AG08395 (cell line): ENCODE results near the gene DCN.
"Not testable (repeated sequence)": the region's sequence is repeated elsewhere in the genome, so short reads cannot be mapped to it uniquely, and the experiment has no call there.

ENCODE experiments used
- DNase-seq: peaks from one replicate; pipeline ENCODE4 v3.0.0; 2012; ENCODE audit warnings: mixed read lengths, low spot score

Gene DCN, protein sequence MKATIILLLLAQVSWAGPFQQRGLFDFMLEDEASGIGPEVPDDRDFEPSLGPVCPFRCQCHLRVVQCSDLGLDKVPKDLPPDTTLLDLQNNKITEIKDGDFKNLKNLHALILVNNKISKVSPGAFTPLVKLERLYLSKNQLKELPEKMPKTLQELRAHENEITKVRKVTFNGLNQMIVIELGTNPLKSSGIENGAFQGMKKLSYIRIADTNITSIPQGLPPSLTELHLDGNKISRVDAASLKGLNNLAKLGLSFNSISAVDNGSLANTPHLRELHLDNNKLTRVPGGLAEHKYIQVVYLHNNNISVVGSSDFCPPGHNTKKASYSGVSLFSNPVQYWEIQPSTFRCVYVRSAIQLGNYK

DNA sequence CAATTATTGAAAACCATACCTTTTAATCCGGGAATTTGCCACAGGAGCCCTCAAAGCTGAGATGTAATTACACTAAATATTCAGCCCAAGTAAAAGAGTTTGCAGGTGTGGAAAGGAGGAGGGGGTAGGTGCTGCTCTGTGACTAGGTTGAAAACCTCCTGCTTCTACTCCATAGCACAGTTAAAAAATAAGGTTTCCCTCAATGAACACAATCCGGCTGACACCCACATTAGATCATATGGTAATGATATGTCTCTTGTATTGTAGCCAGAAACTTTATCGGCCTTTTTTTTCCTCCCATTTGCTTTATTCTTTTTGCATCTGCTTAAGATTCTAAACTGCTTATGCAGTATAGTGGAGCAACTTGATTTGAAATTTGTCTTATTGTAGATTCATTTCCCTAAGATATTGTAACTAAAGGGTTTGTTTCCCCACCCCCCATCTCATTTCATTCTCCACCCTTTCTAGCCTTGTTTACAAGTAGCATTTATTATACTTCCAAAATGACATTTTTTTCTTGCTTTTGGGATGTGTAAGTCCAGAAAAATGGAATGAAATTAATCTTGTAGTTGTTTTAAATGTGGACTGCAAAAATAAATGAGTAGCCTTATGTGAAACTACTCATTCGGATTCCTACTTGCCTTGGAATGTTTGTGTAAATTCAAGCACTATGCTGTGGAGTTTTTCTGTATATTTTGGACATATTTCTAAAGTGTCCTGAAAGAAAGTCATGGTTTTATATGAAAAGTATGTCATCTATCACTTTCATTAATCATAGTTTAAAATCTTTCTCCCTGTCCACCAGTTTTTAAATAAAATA, at the start of gene DCN:
TSS of gene DCN (minus strand) at position 182 of the 820 bp plus-strand sequence. CDS start 4,265 bp downstream, outside the sequence.
- no peak for DNase-seq

DNA sequence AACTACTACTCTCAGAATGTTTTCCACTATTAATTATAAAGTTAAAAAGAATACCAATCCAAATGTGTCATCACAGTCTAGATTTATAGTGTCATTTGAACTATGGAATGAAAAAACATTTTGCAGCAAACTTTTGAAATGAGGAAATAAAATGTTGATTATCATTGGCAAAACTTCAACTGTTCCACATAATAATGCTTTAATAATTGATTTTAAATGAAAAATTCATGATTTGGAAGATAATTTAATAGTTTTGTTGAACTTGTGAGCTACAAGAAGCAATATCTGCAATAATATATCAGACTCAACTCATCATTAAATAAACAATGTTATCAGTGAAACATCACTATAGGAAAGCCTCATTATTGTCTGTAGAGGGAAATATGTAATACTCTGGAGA, 48.2 kb upstream of the DCN start:
- DNase-seq = no peak

DNA sequence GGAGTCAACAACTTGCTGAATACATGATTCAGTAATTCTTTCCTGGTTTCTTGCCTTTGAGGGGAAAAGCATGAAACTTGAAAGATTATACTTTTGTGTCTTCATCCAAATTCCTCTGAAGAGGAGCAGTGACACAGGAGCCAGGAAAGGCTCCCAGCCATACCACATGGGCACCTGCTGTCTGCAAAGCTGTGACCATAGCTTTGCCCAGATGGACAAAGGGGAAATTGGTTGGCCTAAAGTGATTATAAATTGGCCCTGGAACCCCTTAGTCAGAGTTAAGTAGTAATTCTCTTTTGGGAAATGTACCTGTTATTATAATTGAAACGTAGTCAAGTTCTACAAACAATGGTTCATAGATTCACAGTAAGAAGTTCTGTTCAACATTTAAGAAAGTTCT, 44.3 kb upstream of the DCN start:
- no peak for DNase-seq

DNA sequence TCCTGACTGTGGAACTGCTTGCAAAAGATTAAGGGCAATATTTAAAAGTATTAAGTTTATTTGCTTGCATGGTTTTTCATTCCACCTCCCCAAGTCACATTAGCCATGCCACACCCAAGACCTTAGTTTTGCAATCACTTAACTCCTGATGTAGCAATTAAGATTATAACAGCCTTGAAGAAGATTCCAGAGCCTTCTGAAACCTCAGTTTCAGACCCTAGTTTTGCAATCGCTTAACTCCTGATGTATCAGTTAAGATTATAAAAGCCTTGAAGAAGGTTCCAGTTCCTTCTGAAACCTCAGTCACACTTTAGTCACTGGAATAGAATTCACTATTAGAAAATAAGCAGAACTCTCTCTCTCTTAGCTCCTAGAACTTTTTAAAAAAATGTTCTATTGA, 42.7 kb upstream of the DCN start:
- no peak for DNase-seq

DNA sequence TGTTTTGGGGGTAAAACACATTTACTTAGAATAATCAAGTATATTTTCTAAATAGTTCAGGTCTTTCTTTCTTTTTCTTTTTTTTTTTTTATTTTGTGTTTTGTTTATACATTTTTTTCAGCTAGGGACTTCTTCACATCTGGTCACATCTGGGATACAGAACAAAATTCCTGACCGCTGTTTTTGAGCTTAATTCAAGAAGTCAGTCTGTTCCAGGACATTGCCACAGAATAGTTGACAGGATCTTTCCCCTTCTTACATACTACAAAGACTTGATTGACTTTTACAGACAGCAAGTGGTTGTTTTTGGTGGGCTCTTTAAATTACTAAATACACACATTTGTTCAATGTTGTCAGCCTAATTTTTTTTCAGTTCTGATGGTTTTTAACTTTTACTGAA, 41.8 kb upstream of the DCN start:
- DNase-seq = no peak

DNA sequence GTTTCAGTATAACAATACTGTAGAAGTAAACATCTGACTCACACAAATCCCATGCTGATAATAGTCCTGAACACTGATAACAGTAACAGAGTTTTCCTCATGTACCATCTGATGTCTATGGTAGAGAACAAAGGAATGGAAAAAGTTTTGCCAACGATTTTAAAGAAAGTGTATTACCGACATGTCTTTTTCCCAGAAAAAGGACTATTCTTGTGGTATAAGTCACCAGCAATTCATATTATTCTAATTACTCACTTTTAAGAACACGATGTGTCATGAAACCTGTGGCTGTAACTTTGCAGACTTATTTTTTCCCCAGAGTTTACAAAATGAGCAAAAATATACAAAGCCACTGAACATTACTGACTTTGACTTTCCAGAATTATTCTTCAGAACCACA, 40.1 kb upstream of the DCN start:
- DNase-seq = peak; percentile 41

DNA sequence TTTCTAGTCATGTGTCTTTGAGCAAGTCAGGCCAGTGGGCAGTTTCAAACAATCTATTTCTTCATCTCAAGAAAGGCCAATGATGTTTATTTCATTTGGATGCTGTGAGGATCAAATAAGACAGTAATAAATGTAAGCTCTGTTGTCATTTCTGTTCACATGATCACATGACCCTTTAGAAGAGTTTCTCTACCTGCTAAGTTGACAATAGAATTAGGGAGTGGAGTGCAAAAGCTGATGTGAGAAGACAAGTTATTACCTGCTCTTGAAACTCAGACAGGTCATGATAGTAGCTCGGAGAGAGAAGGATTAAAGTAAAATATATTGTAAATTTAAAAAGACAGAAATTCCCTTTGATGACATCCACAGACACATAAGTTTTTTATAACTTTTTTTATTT, 37.3 kb upstream of the DCN start:
- no peak for DNase-seq

DNA sequence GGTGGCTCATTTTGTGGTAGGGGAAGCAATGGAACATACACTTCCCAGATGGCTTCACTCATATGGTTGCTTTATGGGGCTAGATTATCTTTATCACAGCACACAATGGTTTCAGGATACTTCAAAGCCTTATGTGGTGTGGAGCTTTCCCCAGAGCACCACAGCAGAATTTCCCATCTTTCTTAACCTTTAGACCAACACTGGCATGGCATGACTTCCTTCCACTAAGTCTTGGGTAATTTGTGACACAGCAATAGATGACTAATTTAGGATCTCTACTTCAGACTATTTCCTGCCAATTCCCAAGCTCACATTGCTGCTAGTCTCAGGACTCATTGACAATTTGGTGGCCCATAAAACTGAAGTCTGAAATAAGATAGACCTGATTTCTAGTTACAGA, 36.9 kb upstream of the DCN start:
- DNase-seq = peak; percentile 37

DNA sequence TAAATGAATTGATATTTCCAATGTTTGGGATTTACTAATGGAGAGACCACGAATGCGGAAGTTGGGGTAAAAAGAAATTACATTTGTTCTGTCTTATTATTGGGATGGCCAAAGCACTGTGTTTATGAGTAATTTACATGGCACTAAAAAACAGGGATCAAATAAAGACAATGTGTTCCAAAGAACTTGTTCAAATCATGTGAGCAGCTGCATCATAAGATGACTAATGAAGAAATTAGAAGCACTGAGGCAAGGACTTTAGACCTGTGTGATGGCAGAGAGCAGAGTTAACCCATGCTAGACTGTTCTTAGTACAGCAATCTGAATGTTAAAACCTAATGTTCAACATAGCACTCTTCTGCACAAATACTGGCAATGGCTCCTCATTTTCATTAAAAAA, 34.3 kb upstream of the DCN start:
- DNase-seq = no peak

DNA sequence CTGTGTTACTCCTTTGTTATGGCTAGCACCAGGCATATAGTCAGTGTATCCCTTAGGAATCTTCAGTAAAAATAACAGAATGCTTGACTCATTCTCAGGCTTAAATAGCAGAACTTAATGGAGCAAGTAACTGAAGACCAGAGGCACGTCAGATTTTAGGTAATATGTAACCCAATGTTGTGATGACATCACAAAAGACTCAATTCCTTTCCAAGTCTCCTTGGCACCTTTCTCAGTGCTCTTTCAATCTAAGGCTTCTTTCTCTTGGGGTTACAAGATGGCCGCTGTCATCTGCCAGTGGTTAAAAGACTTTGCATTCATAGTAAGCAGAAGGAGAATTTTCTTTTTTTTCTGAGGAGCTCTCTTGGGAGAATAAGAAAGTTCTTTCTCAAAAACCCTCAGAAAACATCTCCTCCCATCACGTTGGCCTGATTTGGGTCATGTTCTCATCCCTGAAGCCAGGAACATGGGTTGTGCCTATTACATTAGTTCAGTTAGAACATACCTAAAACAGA, 33.4 kb upstream of the DCN start:
- DNase-seq = peak; percentile 43

DNA sequence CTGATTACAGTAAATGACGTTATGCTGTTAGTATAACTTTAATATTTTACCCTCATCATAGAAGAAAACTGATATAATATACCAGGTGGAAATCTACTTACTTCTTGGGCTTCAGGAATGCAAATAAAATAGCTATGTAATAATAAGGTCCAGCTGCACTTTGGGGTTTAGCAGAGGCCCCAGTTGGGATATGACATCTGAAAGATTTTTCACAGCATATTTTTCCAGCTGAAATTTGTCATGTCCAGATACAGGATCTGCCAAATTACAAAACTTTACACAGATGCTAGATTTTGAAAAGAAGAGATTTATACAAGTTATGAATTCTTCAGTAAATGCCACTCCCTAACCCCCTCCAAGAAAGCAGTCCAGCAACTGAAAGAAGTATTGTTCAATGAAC, 29.2 kb upstream of the DCN start:
- no peak for DNase-seq

DNA sequence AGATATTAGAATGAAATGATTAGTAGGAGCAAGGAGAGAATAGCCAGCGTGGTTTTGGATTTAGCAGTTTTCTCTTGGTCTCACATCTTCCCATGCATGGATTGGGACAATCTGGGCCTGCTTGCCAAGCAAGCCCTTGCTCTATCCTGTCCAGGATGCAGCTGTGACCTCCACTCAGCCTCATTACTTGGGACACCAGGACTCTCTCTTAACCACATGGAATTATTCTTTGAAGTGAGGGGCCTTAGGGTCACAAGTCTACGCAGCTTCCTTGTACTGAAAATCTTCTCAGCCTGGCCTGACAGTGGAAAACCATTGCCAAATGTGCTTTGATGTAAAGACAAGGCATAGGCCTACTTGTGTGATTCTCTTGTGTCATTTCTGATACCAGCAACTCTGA, 28.0 kb upstream of the DCN start:
- DNase-seq = no peak

DNA sequence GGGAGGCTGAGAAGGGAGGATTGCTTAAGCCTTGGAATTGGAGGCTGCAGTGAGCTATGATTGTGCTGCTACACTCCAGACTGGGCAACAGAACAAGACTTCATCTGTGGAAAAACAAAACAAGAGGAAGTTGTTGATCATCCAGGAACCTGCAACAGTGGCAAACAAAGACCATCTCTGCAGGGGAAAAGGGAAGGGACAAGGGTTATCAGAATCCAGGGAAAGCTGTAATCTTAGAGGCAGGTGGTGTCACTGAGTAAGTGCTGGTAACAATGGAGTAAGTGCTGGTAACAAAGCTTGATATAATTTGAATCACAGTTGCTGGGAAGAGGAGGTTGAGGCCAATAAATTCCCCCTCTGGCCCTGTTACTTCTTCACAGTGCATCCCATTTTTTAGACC, 27.5 kb upstream of the DCN start:
- DNase-seq = no peak

DNA sequence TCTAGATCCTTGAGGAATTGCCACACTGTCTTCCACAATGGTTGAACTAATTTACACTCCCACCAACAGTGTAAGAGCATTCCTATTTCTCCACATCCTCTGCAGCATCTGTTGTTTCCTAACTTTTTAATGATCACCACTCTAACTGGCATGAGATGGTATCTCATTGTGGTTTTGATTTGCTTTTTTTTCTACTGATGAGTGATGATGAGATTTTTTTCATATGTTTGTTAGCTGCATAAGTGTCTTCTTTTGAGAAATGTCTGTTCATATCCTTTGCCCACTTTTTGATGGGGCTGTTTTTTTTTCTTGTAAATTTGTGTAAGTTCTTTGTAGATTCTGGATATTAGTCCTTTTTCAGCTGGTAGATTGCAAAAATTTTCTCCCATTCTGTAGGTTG, 24.7 kb upstream of the DCN start:
- DNase-seq = not testable (repeated sequence)

DNA sequence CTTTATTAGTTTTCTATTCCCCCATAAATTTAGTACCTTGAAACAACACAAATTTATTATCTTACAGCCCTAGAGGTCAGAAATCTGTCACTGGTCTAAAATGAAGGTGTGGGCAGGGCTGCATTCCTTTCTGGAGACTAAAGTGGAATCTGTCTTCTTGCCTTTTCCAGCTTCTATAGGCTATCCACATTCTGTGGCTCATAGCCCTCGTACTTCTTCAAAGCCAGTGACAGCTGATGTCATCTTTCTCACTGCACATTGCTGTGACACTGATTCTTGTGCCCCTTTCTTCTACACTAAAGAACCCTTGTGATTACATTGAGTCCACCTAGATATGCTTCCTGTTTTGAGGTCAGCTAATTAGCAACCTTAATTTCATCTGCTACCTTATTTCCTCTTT, 23.2 kb upstream of the DCN start:
- no peak for DNase-seq

DNA sequence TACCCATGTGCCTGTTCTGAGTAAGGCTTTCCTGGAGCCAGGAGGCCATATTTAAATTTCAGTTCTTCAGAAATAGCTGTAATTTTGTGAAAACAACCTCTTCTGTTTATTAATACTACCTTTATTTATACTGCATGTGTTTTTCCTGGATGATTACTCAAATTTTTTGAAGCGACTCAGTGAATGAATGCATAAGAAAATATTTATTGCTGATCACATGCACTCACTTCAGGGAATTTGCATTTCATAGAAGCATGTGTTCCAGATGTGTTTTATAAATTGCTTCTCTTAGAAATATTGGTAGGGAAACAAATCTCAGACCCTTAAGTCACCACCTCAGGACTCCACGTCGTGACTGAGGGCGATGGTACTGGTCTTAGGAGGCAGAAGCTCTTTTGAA, 21.8 kb upstream of the DCN start:
- no peak for DNase-seq

DNA sequence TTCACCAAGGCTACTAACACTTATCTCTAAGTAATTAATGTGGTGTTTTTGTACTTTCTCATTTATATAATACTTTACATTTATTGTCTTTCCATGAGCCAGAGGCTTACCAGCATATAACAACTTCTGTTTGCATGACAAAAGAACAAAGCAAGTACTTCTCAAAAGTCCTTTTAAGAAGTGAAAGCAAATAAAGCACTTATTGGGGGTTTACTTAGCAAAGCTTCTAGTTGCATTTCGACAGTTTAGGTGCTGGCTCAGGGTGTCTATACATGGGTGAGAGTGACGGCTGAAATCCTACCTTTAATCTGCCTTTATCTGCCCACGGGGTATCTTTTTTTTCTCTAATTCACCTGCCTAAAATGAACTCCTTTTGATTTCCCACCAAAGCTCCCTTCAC, 21.0 kb upstream of the DCN start:
- no peak for DNase-seq

DNA sequence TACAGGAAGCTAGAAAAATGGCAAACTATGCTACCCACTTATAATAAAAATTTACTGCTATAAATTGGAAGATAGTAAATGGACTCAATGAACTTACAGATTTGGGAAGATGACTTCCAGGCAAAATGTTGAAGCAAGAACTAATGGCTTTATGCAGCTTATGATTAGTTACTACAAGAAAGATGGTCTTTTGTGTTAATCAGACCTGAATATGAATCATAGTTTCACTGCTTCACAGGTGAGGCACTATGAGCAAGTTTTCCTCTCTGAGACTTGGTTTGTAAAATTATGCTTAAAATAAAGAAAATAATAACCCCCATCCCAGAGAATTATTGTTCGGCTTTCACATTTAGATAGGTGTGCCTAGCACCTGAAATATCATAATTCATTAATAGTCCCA, 19.8 kb upstream of the DCN start:
- DNase-seq = no peak

DNA sequence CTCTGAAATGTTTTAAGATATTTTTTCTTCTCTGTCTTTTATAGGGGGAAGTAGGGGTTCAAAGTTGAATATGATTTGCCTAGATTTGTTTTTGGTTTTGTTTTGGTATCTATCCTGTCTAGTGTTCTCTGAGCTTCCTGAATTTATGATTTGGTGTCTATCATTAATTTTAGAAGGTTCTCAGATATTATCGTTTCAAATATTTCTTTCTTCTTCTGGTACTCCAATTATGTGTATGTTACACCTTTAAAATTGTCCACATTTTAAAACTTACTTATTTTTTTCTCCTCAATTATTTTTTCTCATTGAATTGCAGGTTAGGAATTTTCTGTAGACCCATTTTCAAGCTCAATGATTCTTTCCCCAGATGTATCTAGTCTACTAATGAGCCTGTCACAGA, 13.8 kb upstream of the DCN start:
- no peak for DNase-seq

DNA sequence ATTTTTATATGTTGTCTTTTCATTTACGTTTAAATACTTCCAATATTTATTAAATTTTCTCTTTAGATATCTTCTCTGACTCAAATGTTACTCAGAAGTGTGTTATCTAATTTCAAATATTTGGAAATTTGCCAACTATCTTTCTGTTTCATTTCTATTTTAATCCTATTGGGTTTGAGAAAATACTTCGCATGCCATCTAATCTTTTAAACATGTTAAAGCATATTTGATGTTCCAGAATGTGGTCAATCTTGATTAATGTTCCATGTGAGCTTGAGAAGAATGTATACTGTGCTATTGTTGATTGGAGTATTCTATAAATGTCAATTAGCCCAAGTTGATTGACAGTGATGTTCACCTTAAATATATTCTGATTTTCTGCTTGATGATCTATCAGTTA, 11.9 kb upstream of the DCN start:
- no peak for DNase-seq

DNA sequence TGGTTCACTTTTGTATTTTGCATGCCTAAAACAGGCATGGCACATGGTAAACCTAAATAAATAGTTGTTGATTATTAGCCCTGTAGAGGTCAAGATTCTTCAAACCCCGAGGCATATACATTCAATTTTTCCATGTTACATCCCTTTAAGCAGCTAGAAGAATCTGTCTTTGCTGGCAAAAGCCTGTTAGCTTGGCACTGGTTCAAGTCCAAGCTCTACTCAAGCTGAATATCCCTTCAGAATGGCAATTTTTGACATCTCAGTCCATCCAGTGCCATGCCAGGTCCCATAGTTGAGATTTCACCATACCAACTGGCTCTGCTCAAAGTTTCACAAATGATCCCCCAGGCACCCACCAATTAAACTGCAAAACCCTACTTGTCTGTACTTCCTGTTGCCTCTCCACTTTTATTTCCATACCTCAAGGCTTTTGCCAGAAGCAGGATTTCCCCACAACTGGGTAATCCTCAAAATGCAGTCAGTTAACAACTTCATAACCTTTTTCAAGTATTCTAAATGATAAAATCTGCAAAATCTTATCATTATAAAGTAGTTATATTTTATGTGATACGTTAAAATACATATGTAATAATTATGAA, 9.0 kb upstream of the DCN start:
- no peak for DNase-seq

DNA sequence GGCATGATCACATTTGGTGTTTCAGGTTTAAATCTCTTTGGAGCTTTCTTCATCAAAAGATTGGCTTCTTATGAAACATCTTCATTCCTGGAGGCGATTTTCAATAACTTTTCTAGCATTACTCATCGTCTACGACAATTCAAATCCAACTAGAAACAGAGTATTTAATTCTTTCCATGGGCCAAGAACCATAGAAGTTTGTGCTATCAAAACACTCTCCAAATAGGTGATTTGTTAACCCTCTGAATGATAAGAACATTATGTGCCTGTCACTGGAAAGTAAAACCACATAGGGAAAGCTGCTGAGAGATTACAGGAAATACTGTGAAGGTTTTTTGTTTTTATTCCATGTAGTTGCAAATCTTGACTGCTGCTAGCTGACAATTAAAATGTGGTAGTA, 6.9 kb upstream of the DCN start:
- DNase-seq = peak; percentile 47

DNA sequence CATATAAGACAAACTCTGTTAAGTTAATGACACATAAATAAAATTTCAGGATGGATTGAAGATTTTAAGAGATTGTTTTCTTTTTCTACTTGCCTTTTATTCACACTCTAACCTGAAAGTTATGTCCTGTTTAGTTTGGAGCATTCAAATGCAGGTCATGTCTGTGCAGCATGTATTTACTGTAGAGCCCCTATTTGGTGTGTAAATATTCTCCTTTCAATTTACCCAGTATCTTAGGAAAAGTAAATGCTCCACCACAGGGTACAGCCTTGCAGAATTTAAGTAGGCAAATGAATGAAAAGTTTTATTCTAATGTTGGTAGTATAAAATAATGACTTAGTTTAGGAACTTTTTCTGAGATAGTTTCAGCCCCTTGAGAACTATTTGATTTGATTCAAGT, 6.2 kb upstream of the DCN start:
- DNase-seq = no peak
